Panc1 (cell line): ENCODE data around the gene VIPAS39. TPM values are rescaled to one million over a fixed set of nuclear protein-coding genes. Genes with fewer than 3 reads are reported as not detected.
A peak's percentile ranks its signal among the peaks of the same experiment; 100 is the strongest.

ENCODE experiments used
- ATAC-seq: fragments of 200-7000 bp; cut with Tn5 transposase; 2 replicates; pipeline ENCODE4 v1.9.1; 2020; ENCODE audit warnings: mild to moderate bottlenecking, moderate library complexity
- Bru-seq: library from RNA; stranded (reverse); fragments of 400-500 nt; gene quantifications from one replicate; lab custom pipeline; 2021; lab: Mats Ljungman, UMichigan
- BruChase-seq, 2 experiments: library from RNA; stranded (reverse); fragments of 400-500 nt; gene quantifications; one replicate each; lab custom pipeline; 2021; lab: Mats Ljungman, UMichigan
- BruUV-seq: library from RNA; stranded (reverse); fragments of 400-500 nt; replicated peaks from 2 replicates; lab custom pipeline; 2021; lab: Mats Ljungman, UMichigan
- CTCF ChIA-PET: fragments of 300-600 bp; sonication (Branson Sonifier 250); formaldehyde crosslinking; loops from one replicate; lab custom pipeline; 2022; ENCODE audit warnings: antibody characterized with exemption; lab: Charles Lee
- POLR2A ChIA-PET: fragments of 300-600 bp; sonication (Branson Sonifier 250); formaldehyde crosslinking; loops from one replicate; lab custom pipeline; 2022; ENCODE audit warnings: antibody characterized with exemption; lab: Charles Lee
- DNase-seq: peaks from one replicate; pipeline ENCODE4 v3.0.0-alpha.2; 2010; ENCODE audit warnings: low read depth, low spot score
- H3K27ac ChIP-seq: 2 replicates; pipeline ENCODE4 v1.5.1; 2011; ENCODE audit warnings: mild to moderate bottlenecking, low read length, inconsistent platforms
- H3K27me3 ChIP-seq: fragments of 200-500 bp; sonication (Bioruptor generic); 2 replicates; pipeline ENCODE4 v1.6.0; 2014; ENCODE audit warnings: low read length, inconsistent platforms; ENCODE audit not compliant: control insufficient read depth, insufficient read depth
- H3K36me3 ChIP-seq: fragments of 200-500 bp; sonication (Bioruptor generic); 2 replicates; pipeline ENCODE4 v1.5.1; 2014; ENCODE audit warnings: inconsistent platforms, mild to moderate bottlenecking, low read length, moderate library complexity; ENCODE audit not compliant: control insufficient read depth, insufficient read depth
- H3K4me1 ChIP-seq: 2 replicates; pipeline ENCODE4 v1.5.1; 2011; ENCODE audit warnings: inconsistent platforms, mild to moderate bottlenecking, low read length, moderate library complexity; ENCODE audit not compliant: control insufficient read depth, insufficient read depth
- H3K4me3 ChIP-seq, 2 experiments: 2 replicates each; pipeline ENCODE4 v1.5.1; 2011 to 2012; ENCODE audit warnings: low read depth in 2 of 2, low read length in 2 of 2, mild to moderate bottlenecking in 2 of 2, inconsistent platforms in 1 of 2, moderate library complexity in 1 of 2
- H3K9me3 ChIP-seq: fragments of 200-500 bp; sonication (Bioruptor generic); 2 replicates; pipeline ENCODE4 v1.5.1; 2014; ENCODE audit warnings: low read depth, mild to moderate bottlenecking, inconsistent platforms, low read length, moderate library complexity; ENCODE audit not compliant: control insufficient read depth, insufficient read depth
- POLR2AphosphoS5 ChIP-seq: IDR thresholded peaks from 2 replicates; pipeline ENCODE4 v1.6.1; 2012; ENCODE audit warnings: mild to moderate bottlenecking, low read depth, low read length, moderate library complexity
- REST ChIP-seq, 2 experiments: IDR thresholded peaks; 2 replicates each; pipeline ENCODE4 v1.6.1; 2011 to 2012; ENCODE audit warnings: low read depth in 2 of 2, control low read depth in 1 of 2, low read length in 1 of 2, mild to moderate bottlenecking in 1 of 2, moderate library complexity in 1 of 2; ENCODE audit not compliant: insufficient read depth in 1 of 2
- SIN3A ChIP-seq: IDR thresholded peaks from 2 replicates; pipeline ENCODE4 v1.6.1; 2012; ENCODE audit warnings: low read depth, mild to moderate bottlenecking, low read length, moderate library complexity, borderline replicate concordance; ENCODE audit not compliant: insufficient read depth
- TCF7L2 ChIP-seq: IDR thresholded peaks from 2 replicates; pipeline ENCODE4 v1.6.1; 2011; ENCODE audit warnings: mild to moderate bottlenecking, low read depth, low read length, inconsistent platforms
- in situ Hi-C: cut with HindIII; loops from 2 replicates; pipeline ENCODE4 v1.10.0; 2016; ENCODE audit warnings: low sequenced_read_pairs, low pct_unique_long_range_greater_than_20kb
- intact Hi-C: fragments of 100-400 bp; cut with micrococcal nuclease; formaldehyde crosslinking; loops from one replicate; pipeline ENCODE4 v1.10.0; 2022; ENCODE audit not compliant: unreplicated experiment
- long read RNA-seq: library from polyadenylated mRNA; unstranded; transcript quantifications from one replicate; pipeline ENCODE4 v2.0.0, GENCODE V29; 2021; ENCODE audit not compliant: unreplicated experiment
- polyA plus RNA-seq: library from polyadenylated mRNA; unstranded; fragments of >200 nt; gene quantifications from one replicate; pipeline ENCODE4 v1.2.1, GENCODE V29; 2012; ENCODE audit warnings: missing spikeins; ENCODE audit not compliant: insufficient read length
- total RNA-seq: library from RNA; stranded (reverse); gene quantifications from one replicate; pipeline ENCODE4 v1.2.1, GENCODE V29; 2021; ENCODE audit not compliant: unreplicated experiment
- TF ChIP-seq, protein P1 (sequence below): fragments of 450-650 bp; IDR thresholded peaks from 2 replicates; pipeline ENCODE4 v1.5.1; 2017; ENCODE audit warnings: mild to moderate bottlenecking

VIPAS39 gene
- 12.4 TPM for total RNA-seq
- polyA plus RNA-seq, result 12.8 TPM
- Bru-seq, nascent RNA, result percentile 57 among the genes with signal in this experiment
- BruChase-seq, experiment 1, labeled RNA remaining after a 2-hour chase, result percentile 57 among the genes with signal in this experiment
- percentile 56 among the genes with signal in this experiment for BruChase-seq, experiment 2, labeled RNA remaining after a 6-hour chase
- long read RNA-seq, partial matches to known transcripts, result 3 of 8 reads
- long read RNA-seq, other reads (novel, unspliced or antisense), result 2 of 8 reads

DNA sequence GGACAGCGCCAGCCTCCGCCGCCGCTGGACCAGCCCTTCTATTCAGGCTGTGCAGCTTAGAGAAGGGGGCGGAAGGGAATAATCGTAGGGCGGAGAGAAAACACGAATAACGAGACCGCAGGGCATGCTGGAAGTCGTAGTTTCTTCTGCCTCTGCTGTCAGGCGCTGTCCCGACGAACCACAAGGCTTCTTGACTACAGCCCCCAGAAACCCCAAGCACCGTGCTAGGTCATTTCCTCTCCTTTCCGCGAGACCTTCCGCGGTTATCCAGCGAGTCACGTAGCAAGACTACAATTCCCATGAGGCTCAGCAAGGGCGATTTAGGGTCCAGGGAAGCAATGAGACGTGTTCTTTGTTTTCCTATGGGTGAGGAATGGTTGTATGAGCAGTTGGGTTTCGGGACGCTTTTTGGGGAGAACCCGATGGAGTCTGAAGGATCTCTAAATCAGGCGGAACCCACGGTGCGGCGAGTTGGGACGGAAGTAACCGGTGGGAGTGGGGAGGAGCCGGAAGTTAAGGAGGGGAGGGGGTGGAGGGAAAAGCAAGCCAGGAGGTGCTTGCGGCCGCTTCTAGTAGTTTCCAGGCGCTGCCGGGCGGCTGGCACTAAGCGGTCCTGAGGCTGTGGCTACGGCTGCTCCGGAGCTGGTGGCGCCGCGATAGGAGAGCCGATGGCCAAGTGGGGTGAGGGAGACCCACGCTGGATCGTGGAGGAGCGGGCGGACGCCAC is at the start of gene VIPAS39, which contains the start of gene AHSA1:
TSS of gene VIPAS39 (minus strand) at position 80 of the 727 bp plus-strand sequence. CDS start 3,499 bp downstream, outside the sequence.
TSS of gene AHSA1 (plus strand) at position 572 of the 727 bp plus-strand sequence. CDS start at position 669, 97 bp downstream.
- POLR2A ChIA-PET, result no interaction called here
- in situ Hi-C loops, result no loop called here
- intact Hi-C loops, result no loop called here
- Histone ChIP-seq H3K4me3 (peak within 1 kb of the TSS; percentile 75 to 98), H3K4me1 (peaks cover 11% of the 10 kb centered on the region), H3K9me3 (no peaks in the 10 kb centered on the region), H3K27ac (peak within 1 kb of the TSS; percentile 98), H3K36me3 (peaks cover 31% of the 10 kb centered on the region), H3K27me3 (no peaks in the 10 kb centered on the region)
- CTCF ChIA-PET, result no interaction called here
- BruUV-seq, result no TSS peak
- ATAC-seq, result peak; percentile 99
- DNase-seq, result peak; percentile 97
- TF ChIP-seq REST (IDR thresholded peaks at IDR 0.05; ENCODE audit: insufficient read depth in 1 of 2, low read depth in 2 of 2, low read length in 1 of 2) (no peak), TCF7L2 (0 out of 2 replicates have a peak, but pooled peaks have one; percentile 23), SIN3A (0 out of 2 replicates have a peak, but pooled peaks have one; percentile 71), POLR2AphosphoS5 (peak; percentile 51)
- TF ChIP-seq, protein P1, sequence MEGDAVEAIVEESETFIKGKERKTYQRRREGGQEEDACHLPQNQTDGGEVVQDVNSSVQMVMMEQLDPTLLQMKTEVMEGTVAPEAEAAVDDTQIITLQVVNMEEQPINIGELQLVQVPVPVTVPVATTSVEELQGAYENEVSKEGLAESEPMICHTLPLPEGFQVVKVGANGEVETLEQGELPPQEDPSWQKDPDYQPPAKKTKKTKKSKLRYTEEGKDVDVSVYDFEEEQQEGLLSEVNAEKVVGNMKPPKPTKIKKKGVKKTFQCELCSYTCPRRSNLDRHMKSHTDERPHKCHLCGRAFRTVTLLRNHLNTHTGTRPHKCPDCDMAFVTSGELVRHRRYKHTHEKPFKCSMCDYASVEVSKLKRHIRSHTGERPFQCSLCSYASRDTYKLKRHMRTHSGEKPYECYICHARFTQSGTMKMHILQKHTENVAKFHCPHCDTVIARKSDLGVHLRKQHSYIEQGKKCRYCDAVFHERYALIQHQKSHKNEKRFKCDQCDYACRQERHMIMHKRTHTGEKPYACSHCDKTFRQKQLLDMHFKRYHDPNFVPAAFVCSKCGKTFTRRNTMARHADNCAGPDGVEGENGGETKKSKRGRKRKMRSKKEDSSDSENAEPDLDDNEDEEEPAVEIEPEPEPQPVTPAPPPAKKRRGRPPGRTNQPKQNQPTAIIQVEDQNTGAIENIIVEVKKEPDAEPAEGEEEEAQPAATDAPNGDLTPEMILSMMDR, result no peak

DNA sequence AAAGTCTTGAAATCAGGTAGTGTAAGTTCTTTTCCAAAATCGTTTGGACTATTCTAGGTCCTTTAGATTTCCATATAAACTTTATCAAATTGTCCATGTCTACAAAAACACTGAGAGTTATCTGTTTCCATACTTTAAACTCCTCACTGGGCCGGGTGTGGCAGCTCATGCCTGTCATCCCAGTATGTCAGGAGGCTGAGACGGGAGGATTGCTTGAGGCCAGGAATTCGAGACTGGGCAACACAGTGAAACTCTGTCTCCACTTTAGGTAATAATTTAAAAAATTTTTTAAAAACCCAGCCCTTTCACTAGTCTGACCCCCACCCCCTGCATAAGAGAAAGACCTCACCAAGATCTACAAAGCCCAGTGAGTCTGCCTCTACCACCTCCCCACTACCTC is 47.6 kb upstream of the VIPAS39 start:
- intact Hi-C loops, result no loop called here
- in situ Hi-C loops, result no loop called here
- CTCF ChIA-PET, result interaction anchor here (0.6 kb wide), 1 partner anchor 24 kb away, joined by 3 read pairs; no protein-coding TSS in a partner anchor
- POLR2A ChIA-PET, result no interaction called here
- no peaks in the 10 kb centered on the region for H3K36me3 ChIP-seq
- ATAC-seq (no peak), DNase-seq (no peak)
- H3K27ac ChIP-seq, result no peak overlapping the region
- TF ChIP-seq POLR2AphosphoS5 (no peak), TCF7L2 (no peak)
- BruUV-seq, result no TSS peak
- no peaks in the 10 kb centered on the region for H3K9me3 ChIP-seq
- no peaks in the 10 kb centered on the region for H3K27me3 ChIP-seq
- no peak overlapping the region for H3K4me3 ChIP-seq
- no peaks in the 10 kb centered on the region for H3K4me1 ChIP-seq
